DOHH2 (cell line): ENCODE measurements around the gene NPEPL1.

Experiments used
- H3F3A ChIP-seq: fragments of 200-600 bp; sonication (generic), shearing (Covaris generic); 2 replicates; pipeline ENCODE4 v1.6.0; 2016; ENCODE audit warnings: antibody characterized with exemption, mild to moderate bottlenecking; ENCODE audit not compliant: control insufficient read depth, insufficient read depth
- H3K27ac ChIP-seq: fragments of 200-600 bp; sonication (generic); 2 replicates; pipeline ENCODE4 v1.5.1; 2014; ENCODE audit warnings: low read depth, mild to moderate bottlenecking, low read length, moderate library complexity
- H3K27me3 ChIP-seq: fragments of 200-600 bp; sonication (generic); 2 replicates; pipeline ENCODE4 v1.6.1; 2014; ENCODE audit warnings: mild to moderate bottlenecking, low read length, mixed read lengths; ENCODE audit not compliant: control insufficient read depth
- H3K36me3 ChIP-seq: fragments of 200-600 bp; sonication (generic); 2 replicates; pipeline ENCODE4 v1.6.1; 2014; ENCODE audit warnings: mild to moderate bottlenecking, low read length, moderate library complexity, mixed read lengths; ENCODE audit not compliant: control insufficient read depth
- H3K4me1 ChIP-seq: fragments of 200-600 bp; sonication (generic); 2 replicates; pipeline ENCODE4 v1.6.1; 2014; ENCODE audit warnings: mild to moderate bottlenecking, low read length, mixed read lengths; ENCODE audit not compliant: control insufficient read depth
- H3K4me2 ChIP-seq: fragments of 200-600 bp; sonication (generic); 2 replicates; pipeline ENCODE4 v1.6.0; 2014; ENCODE audit warnings: mild to moderate bottlenecking, low read length, moderate library complexity
- H3K4me3 ChIP-seq: fragments of 200-600 bp; sonication (generic); 2 replicates; pipeline ENCODE4 v1.5.1; 2014; ENCODE audit warnings: mild to moderate bottlenecking, low read length, mixed read lengths
- H3K79me2 ChIP-seq: fragments of 200-600 bp; sonication (generic); 2 replicates; pipeline ENCODE4 v1.6.1; 2014; ENCODE audit warnings: mild to moderate bottlenecking, low read length, mixed read lengths; ENCODE audit not compliant: control insufficient read depth
- H3K9me2 ChIP-seq: fragments of 200-600 bp; sonication (generic); replicated peaks from 2 replicates; pipeline ENCODE4 v1.6.1; 2014; ENCODE audit warnings: mild to moderate bottlenecking, low read length, mixed read lengths; ENCODE audit not compliant: control insufficient read depth
- H3K9me3 ChIP-seq: fragments of 200-600 bp; sonication (generic); 2 replicates; pipeline ENCODE4 v1.6.1; 2014; ENCODE audit warnings: antibody characterized with exemption, low read length, mixed read lengths; ENCODE audit not compliant: control insufficient read depth, insufficient read depth
- H4K20me1 ChIP-seq: fragments of 200-600 bp; sonication (generic); 2 replicates; pipeline ENCODE4 v1.6.0; 2014; ENCODE audit warnings: low read depth, mild to moderate bottlenecking, antibody characterized with exemption, low read length, moderate library complexity; ENCODE audit not compliant: control insufficient read depth, insufficient read depth
- EZH2phosphoT487 ChIP-seq: fragments of 200-600 bp; sonication (generic); IDR thresholded peaks from 2 replicates; pipeline ENCODE4 v1.6.1; 2017; ENCODE audit warnings: borderline replicate concordance, mild to moderate bottlenecking, antibody characterized with exemption, low read length, moderate library complexity, mixed read lengths
- TF ChIP-seq, protein P1 (sequence below): fragments of 200-600 bp; sonication (generic); IDR thresholded peaks from one replicate; pipeline ENCODE4 v1.5.1; 2014; ENCODE audit warnings: antibody characterized with exemption, mild to moderate bottlenecking, low read depth, low read length; ENCODE audit not compliant: poor library complexity, severe bottlenecking

The NPEPL1 gene

GRCh38 chr20:58712806-58713731 is 20.5 kb downstream of the NPEPL1 start:
- no peaks in the 10 kb centered on the region for H3K4me1 ChIP-seq
- no peak overlapping the region for H3K4me3 ChIP-seq
- no peaks in the 10 kb centered on the region for H3F3A ChIP-seq
- H3K9me2 ChIP-seq = no peaks in the 10 kb centered on the region
- H3K36me3 ChIP-seq = no peaks in the 10 kb centered on the region
- H4K20me1 ChIP-seq = no peaks in the 10 kb centered on the region
- no peaks in the 10 kb centered on the region for H3K27me3 ChIP-seq
- H3K27ac ChIP-seq = no peak overlapping the region
- TF ChIP-seq EZH2phosphoT487 = no peak
- TF ChIP-seq, protein P1, sequence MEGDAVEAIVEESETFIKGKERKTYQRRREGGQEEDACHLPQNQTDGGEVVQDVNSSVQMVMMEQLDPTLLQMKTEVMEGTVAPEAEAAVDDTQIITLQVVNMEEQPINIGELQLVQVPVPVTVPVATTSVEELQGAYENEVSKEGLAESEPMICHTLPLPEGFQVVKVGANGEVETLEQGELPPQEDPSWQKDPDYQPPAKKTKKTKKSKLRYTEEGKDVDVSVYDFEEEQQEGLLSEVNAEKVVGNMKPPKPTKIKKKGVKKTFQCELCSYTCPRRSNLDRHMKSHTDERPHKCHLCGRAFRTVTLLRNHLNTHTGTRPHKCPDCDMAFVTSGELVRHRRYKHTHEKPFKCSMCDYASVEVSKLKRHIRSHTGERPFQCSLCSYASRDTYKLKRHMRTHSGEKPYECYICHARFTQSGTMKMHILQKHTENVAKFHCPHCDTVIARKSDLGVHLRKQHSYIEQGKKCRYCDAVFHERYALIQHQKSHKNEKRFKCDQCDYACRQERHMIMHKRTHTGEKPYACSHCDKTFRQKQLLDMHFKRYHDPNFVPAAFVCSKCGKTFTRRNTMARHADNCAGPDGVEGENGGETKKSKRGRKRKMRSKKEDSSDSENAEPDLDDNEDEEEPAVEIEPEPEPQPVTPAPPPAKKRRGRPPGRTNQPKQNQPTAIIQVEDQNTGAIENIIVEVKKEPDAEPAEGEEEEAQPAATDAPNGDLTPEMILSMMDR = no peak
- no peaks in the 10 kb centered on the region for H3K9me3 ChIP-seq
- no peaks in the 10 kb centered on the region for H3K79me2 ChIP-seq
- no peak overlapping the region for H3K4me2 ChIP-seq

- TF ChIP-seq, protein P1 = no peak
- TF ChIP-seq EZH2phosphoT487 = no peak
- H3K4me3 ChIP-seq = no peak overlapping the region
- H3K9me3 ChIP-seq = no peaks in the 10 kb centered on the region
- H3K27me3 ChIP-seq = no peaks in the 10 kb centered on the region
- no peaks in the 10 kb centered on the region for H3K9me2 ChIP-seq
- no peaks in the 10 kb centered on the region for H3F3A ChIP-seq
- no peaks in the 10 kb centered on the region for H4K20me1 ChIP-seq
- no peaks in the 10 kb centered on the region for H3K36me3 ChIP-seq
- H3K27ac ChIP-seq = no peak overlapping the region
- no peak overlapping the region for H3K4me2 ChIP-seq
- no peaks in the 10 kb centered on the region for H3K4me1 ChIP-seq
- no peaks in the 10 kb centered on the region for H3K79me2 ChIP-seq
Measured at GRCh38 chr20:58713801-58714339, 21.3 kb downstream of the NPEPL1 start.

DNA sequence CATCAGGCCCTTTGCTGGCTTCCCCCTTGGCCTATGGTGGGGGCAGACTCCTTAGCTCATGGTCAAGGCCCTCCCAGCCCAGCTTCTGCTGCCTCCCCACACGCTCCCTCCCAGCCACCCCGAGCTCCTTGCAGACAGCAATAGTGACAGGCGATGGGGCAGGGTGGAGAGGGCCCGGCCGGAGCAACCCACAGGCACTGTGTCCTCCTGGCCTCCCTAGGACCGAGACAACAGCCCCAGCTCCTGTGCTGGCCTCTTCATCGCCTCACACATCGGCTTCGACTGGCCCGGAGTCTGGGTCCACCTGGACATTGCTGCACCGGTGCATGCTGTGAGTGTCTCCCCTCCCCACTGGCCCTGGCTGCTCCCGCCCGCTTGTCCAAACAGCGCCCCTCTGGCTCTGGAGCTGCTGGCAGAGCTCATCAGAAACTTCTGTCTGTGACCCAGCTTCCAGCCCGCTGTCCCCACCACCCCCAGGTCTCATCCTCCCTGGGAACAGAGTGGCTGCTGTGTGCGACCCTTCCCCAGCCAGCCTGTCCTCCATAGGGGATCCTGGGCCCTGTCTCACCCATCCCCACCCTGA is 21.8 kb downstream of the NPEPL1 start:
- Histone ChIP-seq H3K4me1 (no peaks in the 10 kb centered on the region), H3K27me3 (no peaks in the 10 kb centered on the region), H3K9me3 (no peaks in the 10 kb centered on the region), H3K79me2 (no peaks in the 10 kb centered on the region), H4K20me1 (no peaks in the 10 kb centered on the region), H3K4me2 (no peak overlapping the region), H3K9me2 (no peaks in the 10 kb centered on the region), H3K36me3 (no peaks in the 10 kb centered on the region), H3K4me3 (no peak overlapping the region), H3F3A (no peaks in the 10 kb centered on the region), H3K27ac (no peak overlapping the region)
- no peak for TF ChIP-seq EZH2phosphoT487
- TF ChIP-seq, protein P1 = no peak
